ENCODE measurements around the gene LGSN.
"Not testable (repeated sequence)": the region's sequence is repeated elsewhere in the genome, so short reads cannot be mapped to it uniquely, and the experiment has no call there.

- TF ChIP-seq CTCF, EP300 (IDR thresholded peaks at IDR 0.05): not testable (repeated sequence)
These were observed 89.3 kb downstream of the LGSN start for GRCh38 chr6:63230511-63230910.

All from stomach (tissue), 4 donors.